Adrenal gland (tissue), 5 donors: ENCODE measurements around the gene NHERF1.

ENCODE experiments used
- POLR2A ChIP-seq, 2 donors: fragments of 450-650 bp; IDR thresholded peaks; one replicate each; pipeline ENCODE4 v1.6.1; 2017; ENCODE audit warnings: antibody characterized with exemption in 2 of 2, mild to moderate bottlenecking in 2 of 2, moderate library complexity in 1 of 2
- TF ChIP-seq, protein P1 (sequence below), 6 experiments: fragments of 450-650 bp in 4 of 6; fragments of 200-600 bp in 2 of 6; sonication (generic) in 1 of 6; IDR thresholded peaks; 1 replicate in 5 of 6; 2 replicates in 1 of 6; pipeline versions ENCODE4 v1.5.1 to v1.8.0; 2016 to 2021; ENCODE audit warnings: antibody characterized with exemption in 6 of 6, mild to moderate bottlenecking in 2 of 6, moderate library complexity in 1 of 6
- donor health status: DM: no; HTN: no; CAD: no.

DNA sequence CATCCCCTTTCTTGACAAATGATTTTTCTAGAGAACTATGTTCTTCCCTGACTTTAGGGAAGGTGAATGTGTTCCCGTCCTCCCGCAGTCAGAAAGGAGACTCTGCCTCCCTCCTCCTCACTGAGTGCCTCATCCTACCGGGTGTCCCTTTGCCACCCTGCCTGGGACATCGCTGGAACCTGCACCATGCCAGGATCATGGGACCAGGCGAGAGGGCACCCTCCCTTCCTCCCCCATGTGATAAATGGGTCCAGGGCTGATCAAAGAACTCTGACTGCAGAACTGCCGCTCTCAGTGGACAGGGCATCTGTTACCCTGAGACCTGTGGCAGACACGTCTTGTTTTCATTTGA, 20.3 kb downstream of the NHERF1 start:
- TF ChIP-seq, protein P1, sequence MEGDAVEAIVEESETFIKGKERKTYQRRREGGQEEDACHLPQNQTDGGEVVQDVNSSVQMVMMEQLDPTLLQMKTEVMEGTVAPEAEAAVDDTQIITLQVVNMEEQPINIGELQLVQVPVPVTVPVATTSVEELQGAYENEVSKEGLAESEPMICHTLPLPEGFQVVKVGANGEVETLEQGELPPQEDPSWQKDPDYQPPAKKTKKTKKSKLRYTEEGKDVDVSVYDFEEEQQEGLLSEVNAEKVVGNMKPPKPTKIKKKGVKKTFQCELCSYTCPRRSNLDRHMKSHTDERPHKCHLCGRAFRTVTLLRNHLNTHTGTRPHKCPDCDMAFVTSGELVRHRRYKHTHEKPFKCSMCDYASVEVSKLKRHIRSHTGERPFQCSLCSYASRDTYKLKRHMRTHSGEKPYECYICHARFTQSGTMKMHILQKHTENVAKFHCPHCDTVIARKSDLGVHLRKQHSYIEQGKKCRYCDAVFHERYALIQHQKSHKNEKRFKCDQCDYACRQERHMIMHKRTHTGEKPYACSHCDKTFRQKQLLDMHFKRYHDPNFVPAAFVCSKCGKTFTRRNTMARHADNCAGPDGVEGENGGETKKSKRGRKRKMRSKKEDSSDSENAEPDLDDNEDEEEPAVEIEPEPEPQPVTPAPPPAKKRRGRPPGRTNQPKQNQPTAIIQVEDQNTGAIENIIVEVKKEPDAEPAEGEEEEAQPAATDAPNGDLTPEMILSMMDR (IDR thresholded peaks at IDR 0.05), result no peak
- no peak for TF ChIP-seq POLR2A (IDR thresholded peaks at IDR 0.05)
